GM12878 (cell line): ENCODE measurements around the gene CES3. TPM values are rescaled to one million over a fixed set of nuclear protein-coding genes. Genes with fewer than 3 reads are reported as not detected.
A peak's percentile ranks its signal among the peaks of the same experiment; 100 is the strongest.

Experiments used
- ATAC-seq: fragments of 200-7000 bp; cut with Tn5 transposase; 3 replicates; pipeline ENCODE4 v1.9.1; 2020; ENCODE audit warnings: mild to moderate bottlenecking, moderate library complexity
- Bru-seq: library from RNA; stranded (reverse); fragments of 400-500 nt; gene quantifications from one replicate; lab custom pipeline; 2021; lab: Mats Ljungman, UMichigan
- BruChase-seq, 2 experiments: library from RNA; stranded (reverse); fragments of 400-500 nt; gene quantifications; one replicate each; lab custom pipeline; 2021; lab: Mats Ljungman, UMichigan
- BruUV-seq: library from RNA; stranded (reverse); fragments of 400-500 nt; replicated peaks from 2 replicates; lab custom pipeline; 2021; lab: Mats Ljungman, UMichigan
- CTCF ChIA-PET: fragments of 300-600 bp; sonication (Branson Sonifier 250); formaldehyde crosslinking; extraction: SDS; loops from one replicate; lab custom pipeline; 2021; ENCODE audit warnings: inconsistent platforms; lab: Yijun Ruan, JAX
- POLR2A ChIA-PET: fragments of 350-600 bp; formaldehyde crosslinking; extraction: SDS; loops from one replicate; lab custom pipeline; 2021; ENCODE audit warnings: inconsistent platforms; lab: Charles Lee
- RAD21 ChIA-PET: fragments of 300-600 bp; sonication (Branson Sonifier 250); formaldehyde crosslinking; loops from one replicate; lab custom pipeline; 2023; ENCODE audit warnings: antibody characterized with exemption; ENCODE audit not compliant: unreplicated experiment; lab: Charles Lee
- SMC1A ChIA-PET: fragments of 300-600 bp; sonication (Branson Sonifier 250); formaldehyde crosslinking; loops from one replicate; lab custom pipeline; 2023; ENCODE audit not compliant: unreplicated experiment, uncharacterized antibody; lab: Charles Lee
- DNase-seq: peaks from one replicate; pipeline ENCODE4 v3.0.0-alpha.2; 2011; ENCODE audit warnings: low read depth, low spot score
- FAIRE-seq: peaks from 3 replicates; lab custom pipeline; 2011; peaks lifted over from hg19 to GRCh38; lab: Jason Lieb, UNC
- H2AFZ ChIP-seq: 2 replicates; pipeline ENCODE4 v1.6.0; 2011; ENCODE audit warnings: low read depth, low read length, control low read depth; ENCODE audit not compliant: control insufficient read depth
- H3K27ac ChIP-seq: 2 replicates; pipeline ENCODE4 v1.5.1; 2011; ENCODE audit warnings: control low read depth; ENCODE audit not compliant: control insufficient read depth, insufficient read depth
- H3K27me3 ChIP-seq, 2 experiments: replicated peaks in 1 of 2; 2 replicates each; pipeline versions ENCODE4 v1.6.0 to v1.6.1; 2011; ENCODE audit warnings: low read length in 1 of 2; ENCODE audit not compliant: control insufficient read depth in 2 of 2, insufficient read depth in 2 of 2
- H3K36me3 ChIP-seq, 2 experiments: 2 replicates each; pipeline ENCODE4 v1.5.1; 2011; ENCODE audit warnings: low read length in 1 of 2; ENCODE audit not compliant: control insufficient read depth in 2 of 2, insufficient read depth in 2 of 2
- H3K4me1 ChIP-seq: 2 replicates; pipeline ENCODE4 v1.6.1; 2011; ENCODE audit warnings: mild to moderate bottlenecking, low read length, moderate library complexity, mixed read lengths; ENCODE audit not compliant: control insufficient read depth, insufficient read depth
- H3K4me2 ChIP-seq: 2 replicates; pipeline ENCODE4 v1.6.0; 2011; ENCODE audit warnings: control low read depth; ENCODE audit not compliant: control insufficient read depth, insufficient read depth
- H3K4me3 ChIP-seq: fragments of 200-600 bp; sonication (generic); 2 replicates; pipeline ENCODE4 v1.5.1; 2016
- H3K79me2 ChIP-seq: 2 replicates; pipeline ENCODE4 v1.6.0; 2011; ENCODE audit warnings: low read length; ENCODE audit not compliant: control insufficient read depth, insufficient read depth
- H3K9ac ChIP-seq: 2 replicates; pipeline ENCODE4 v1.8.0; 2011; ENCODE audit warnings: low read length, control low read depth, mixed read lengths; ENCODE audit not compliant: control insufficient read depth, insufficient read depth
- H3K9me3 ChIP-seq: replicated peaks from 3 replicates; pipeline ENCODE4 v1.5.1; 2011; ENCODE audit warnings: mild to moderate bottlenecking, low read length; ENCODE audit not compliant: control insufficient read depth, insufficient read depth
- H4K20me1 ChIP-seq: 2 replicates; pipeline ENCODE4 v1.6.0; 2011; ENCODE audit not compliant: control insufficient read depth, insufficient read depth
- KLF5 ChIP-seq: fragments of 450-650 bp; IDR thresholded peaks from 2 replicates; pipeline ENCODE4 v1.6.1; 2014; ENCODE audit warnings: mild to moderate bottlenecking; ENCODE audit not compliant: partially characterized antibody
- LARP7 ChIP-seq: fragments of 450-650 bp; IDR thresholded peaks from 2 replicates; pipeline ENCODE4 v1.6.1; 2017; ENCODE audit warnings: mild to moderate bottlenecking
- MTA2 ChIP-seq: fragments of 450-650 bp; IDR thresholded peaks from 2 replicates; pipeline ENCODE4 v1.6.1; 2016; ENCODE audit warnings: low read depth, mild to moderate bottlenecking, moderate library complexity
- PAX5 ChIP-seq: IDR thresholded peaks from 2 replicates; pipeline ENCODE4 v1.6.1; 2011; ENCODE audit warnings: low read depth, low read length, borderline replicate concordance
- POU2F2 ChIP-seq: IDR thresholded peaks from 3 replicates; pipeline ENCODE4 v1.6.1; 2011; ENCODE audit warnings: low read depth, mild to moderate bottlenecking, low read length, borderline replicate concordance
- STAT3 ChIP-seq: IDR thresholded peaks from 2 replicates; pipeline ENCODE4 v1.6.1; 2011; ENCODE audit warnings: low read depth, low read length, improper control_type of control experiment
- TBL1XR1 ChIP-seq: IDR thresholded peaks from 2 replicates; pipeline ENCODE4 v1.6.1; 2012; ENCODE audit warnings: low read depth, low read length, improper control_type of control experiment
- USF1 ChIP-seq: IDR thresholded peaks from 2 replicates; pipeline ENCODE4 v1.6.1; 2011; ENCODE audit warnings: borderline replicate concordance, low read depth, mild to moderate bottlenecking, moderate library complexity, mixed read lengths, low read length; ENCODE audit not compliant: insufficient read depth; ENCODE audit errors: extremely low read length
- WGBS: methylation state at CpG from one replicate; pipeline ENCODE4 v1.1.6; 2016; ENCODE audit warnings: low lambda C conversion rate; ENCODE audit not compliant: insufficient replicate concordance, insufficient coverage; ENCODE audit errors: missing lambda C conversion rate; 5-methylcytosine and 5-hydroxymethylcytosine counted together
- in situ Hi-C: fragments of 300-500 bp; cut with MboI; formaldehyde crosslinking; loops from 9 replicates; pipeline ENCODE4 v1.14.3; 2018; ENCODE audit warnings: mixed read lengths
- intact Hi-C: fragments of 100-400 bp; cut with micrococcal nuclease; formaldehyde crosslinking; loops from one replicate; pipeline ENCODE4 v1.14.2; 2022; ENCODE audit not compliant: unreplicated experiment
- long read RNA-seq, 2 experiments: library from polyadenylated mRNA; unstranded; transcript quantifications; one replicate each; pipeline ENCODE4 v2.0.0, GENCODE V29; 2019 to 2020
- polyA minus RNA-seq, 3 experiments: library from RNA; depleted of rRNA, polyadenylated mRNA; stranded (reverse); fragments of >200 nt; gene quantifications; 2 replicates each; pipeline ENCODE4 v1.2.3, GENCODE V29; 2011
- polyA plus RNA-seq, 11 experiments: library from polyadenylated mRNA; depleted of rRNA in 4 of 11; unstranded in 6 of 11; stranded (reverse) in 5 of 11; fragments of >200 nt; fragmentation: Nextera tagmentation in 4 of 11; fragmentation: Illumina TruSeq in 1 of 11; extraction: Ambion mirVana in 4 of 11; extraction: Trizol in 1 of 11; gene quantifications; 1 replicate in 1 of 11; 2 replicates in 10 of 11; pipeline versions ENCODE4 v1.2.1 to v1.2.3, GENCODE V29; 2011 to 2016; ENCODE audit warnings: inconsistent platforms in 2 of 11, missing spikeins in 2 of 11, low read depth in 1 of 11
- total RNA-seq, 4 experiments: library from RNA; depleted of rRNA in 3 of 4; stranded (reverse); fragments of >200 nt in 3 of 4; fragmentation: Illumina TruSeq in 1 of 4; extraction: Trizol in 1 of 4; gene quantifications; 2 replicates each; pipeline versions ENCODE4 v1.2.1 to v1.2.3, GENCODE V29; 2013 to 2021
- TF ChIP-seq, protein P1 (sequence below): fragments of 450-650 bp; IDR thresholded peaks from 2 replicates; pipeline ENCODE4 v1.6.1; 2017; ENCODE audit warnings: mild to moderate bottlenecking, moderate library complexity

The CES3 gene
- total RNA-seq (2013; cell fraction: nucleolus; rRNA removed): 6.9 and 11.2 TPM in 2 replicates
- total RNA-seq (2014; rRNA removed): 0.71 and 1.4 TPM in 2 replicates
- total RNA-seq (2014; rRNA removed; fragmentation: Illumina TruSeq; extraction: Trizol): 0.72 and 0.83 TPM in 2 replicates
- 1.9 and 3.1 TPM in 2 replicates for total RNA-seq (2021)
- 0.16 TPM for polyA plus RNA-seq (2011; ENCODE audit: low read depth)
- 0.62 and 1.3 TPM in 2 replicates for polyA plus RNA-seq (2011; rRNA removed)
- polyA plus RNA-seq (2011; cell fraction: cytosol; rRNA removed): 0.90 and 1.3 TPM in 2 replicates
- 7.5 and 8.9 TPM in 2 replicates for polyA plus RNA-seq (2011; cell fraction: nucleus; rRNA removed)
- 0.89 and 1.6 TPM in 2 replicates for polyA plus RNA-seq (2012)
- 0.10 and 0.76 TPM in 2 replicates for polyA plus RNA-seq (2014; fragmentation: Illumina TruSeq; extraction: Trizol)
- polyA plus RNA-seq (2014; fragmentation: Nextera tagmentation; extraction: Ambion mirVana): under 1 TPM; 0.09 to 0.18 TPM
- polyA plus RNA-seq (2014; rRNA removed): 1.5 and 3.0 TPM in 2 replicates
- under 1 TPM; 0.68 to 0.76 TPM for polyA plus RNA-seq (2016; fragmentation: Nextera tagmentation; extraction: Ambion mirVana)
- 0.80 and 2.0 TPM in 2 replicates for polyA minus RNA-seq (2011; rRNA and poly(A)+ RNA removed)
- polyA minus RNA-seq (2011; cell fraction: cytosol; rRNA and poly(A)+ RNA removed): 0.67 TPM in 1 of 2 replicates, not detected in the other
- 3.3 and 3.4 TPM in 2 replicates for polyA minus RNA-seq (2011; cell fraction: nucleus; rRNA and poly(A)+ RNA removed)
- Bru-seq, nascent RNA: percentile 33 among the genes with signal in this experiment
- percentile 30 among the genes with signal in this experiment for BruChase-seq, experiment 1, labeled RNA remaining after a 6-hour chase
- BruChase-seq, experiment 2, labeled RNA remaining after a 2-hour chase: percentile 33 among the genes with signal in this experiment
- long read RNA-seq, experiment 1: 0 reads
- long read RNA-seq, experiment 2: 0 reads

GRCh38 chr16:66961065-66961744 is at the start of gene CES3:
Gene CES3, plus strand, starts transcription at chr16:66961266. Its CDS starts 42 bp downstream, at chr16:66961308.
- Histone ChIP-seq H3K36me3 (no peaks in the 10 kb centered on the region), H2AFZ (peak within 1 kb of the TSS; percentile 69), H3K4me2 (peak within 1 kb of the TSS; percentile 26; the same call in 1 of the 2 replicates), H3K4me1 (peaks cover 11% of the 10 kb centered on the region), H3K9ac (no peak within 1 kb of the TSS), H3K27me3 (no peaks in the 10 kb centered on the region), H3K9me3 (no peaks in the 10 kb centered on the region), H4K20me1 (no peaks in the 10 kb centered on the region), H3K79me2 (no peaks in the 10 kb centered on the region), H3K4me3 (no peak within 1 kb of the TSS; the same call in 1 of the 2 replicates), H3K27ac (no peak within 1 kb of the TSS)
- 54% methylated on average over 16 of the region's 16 CpGs for WGBS
- ChIA-PET CTCF (interaction anchor here (0.7 to 2.1 kb wide), 22 partner anchors 9 to 451 kb away, joined by 3 to 9 read pairs (median 3); partner anchors contain the start of gene B3GNT9), POLR2A (interaction anchor here (0.6 kb wide), 1 partner anchor 409 kb away, joined by 5 read pairs; no protein-coding TSS in a partner anchor), SMC1A (interaction anchor here (1.5 to 1.6 kb wide), 2 partner anchors 9 to 140 kb away, joined by 3 read pairs; no protein-coding TSS in a partner anchor), RAD21 (interaction anchor here (0.5 to 1.2 kb wide), 3 partner anchors 10 to 488 kb away, joined by 3 read pairs; no protein-coding TSS in a partner anchor)
- intact Hi-C loops: no loop called here
- FAIRE-seq (peak; percentile 97), ATAC-seq (peak; percentile 99), DNase-seq (no peak)
- no TSS peak for BruUV-seq
- in situ Hi-C loops: no loop called here
- TF ChIP-seq STAT3: no peak
- no peak for TF ChIP-seq POU2F2
- no peak for TF ChIP-seq MTA2
- TF ChIP-seq USF1: no peak
- TF ChIP-seq KLF5: no peak
- TF ChIP-seq, protein P1, sequence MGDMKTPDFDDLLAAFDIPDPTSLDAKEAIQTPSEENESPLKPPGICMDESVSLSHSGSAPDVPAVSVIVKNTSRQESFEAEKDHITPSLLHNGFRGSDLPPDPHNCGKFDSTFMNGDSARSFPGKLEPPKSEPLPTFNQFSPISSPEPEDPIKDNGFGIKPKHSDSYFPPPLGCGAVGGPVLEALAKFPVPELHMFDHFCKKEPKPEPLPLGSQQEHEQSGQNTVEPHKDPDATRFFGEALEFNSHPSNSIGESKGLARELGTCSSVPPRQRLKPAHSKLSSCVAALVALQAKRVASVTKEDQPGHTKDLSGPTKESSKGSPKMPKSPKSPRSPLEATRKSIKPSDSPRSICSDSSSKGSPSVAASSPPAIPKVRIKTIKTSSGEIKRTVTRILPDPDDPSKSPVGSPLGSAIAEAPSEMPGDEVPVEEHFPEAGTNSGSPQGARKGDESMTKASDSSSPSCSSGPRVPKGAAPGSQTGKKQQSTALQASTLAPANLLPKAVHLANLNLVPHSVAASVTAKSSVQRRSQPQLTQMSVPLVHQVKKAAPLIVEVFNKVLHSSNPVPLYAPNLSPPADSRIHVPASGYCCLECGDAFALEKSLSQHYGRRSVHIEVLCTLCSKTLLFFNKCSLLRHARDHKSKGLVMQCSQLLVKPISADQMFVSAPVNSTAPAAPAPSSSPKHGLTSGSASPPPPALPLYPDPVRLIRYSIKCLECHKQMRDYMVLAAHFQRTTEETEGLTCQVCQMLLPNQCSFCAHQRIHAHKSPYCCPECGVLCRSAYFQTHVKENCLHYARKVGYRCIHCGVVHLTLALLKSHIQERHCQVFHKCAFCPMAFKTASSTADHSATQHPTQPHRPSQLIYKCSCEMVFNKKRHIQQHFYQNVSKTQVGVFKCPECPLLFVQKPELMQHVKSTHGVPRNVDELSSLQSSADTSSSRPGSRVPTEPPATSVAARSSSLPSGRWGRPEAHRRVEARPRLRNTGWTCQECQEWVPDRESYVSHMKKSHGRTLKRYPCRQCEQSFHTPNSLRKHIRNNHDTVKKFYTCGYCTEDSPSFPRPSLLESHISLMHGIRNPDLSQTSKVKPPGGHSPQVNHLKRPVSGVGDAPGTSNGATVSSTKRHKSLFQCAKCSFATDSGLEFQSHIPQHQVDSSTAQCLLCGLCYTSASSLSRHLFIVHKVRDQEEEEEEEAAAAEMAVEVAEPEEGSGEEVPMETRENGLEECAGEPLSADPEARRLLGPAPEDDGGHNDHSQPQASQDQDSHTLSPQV: no peak
- TF ChIP-seq PAX5: no peak
- TF ChIP-seq LARP7: no peak
- no peak for TF ChIP-seq TBL1XR1
